LNCAP (cell line): ENCODE data around the gene ATP6V0D1.

Experiments
- CTCF ChIP-seq: fragments of 450-650 bp; IDR thresholded peaks from 2 replicates; pipeline ENCODE4 v1.5.1; 2017; ENCODE audit warnings: mild to moderate bottlenecking

ATP6V0D1 gene

GRCh38 chr16:67417333-67418061, 63.5 kb downstream of the ATP6V0D1 start:
- TF ChIP-seq CTCF, result no peak

- TF ChIP-seq CTCF, result no peak
Measured at GRCh38 chr16:67415872-67416793, 64.8 kb downstream of the ATP6V0D1 start, which contains the start of gene ZDHHC1. TSS of gene ZDHHC1 (minus strand) at chr16:67416477. CDS start at chr16:67407775, 8,702 bp downstream.

- no peak for TF ChIP-seq CTCF
Measured at GRCh38 chr16:67413978-67414911, 66.7 kb downstream of the ATP6V0D1 start.

- no peak for TF ChIP-seq CTCF
Measured at GRCh38 chr16:67412294-67412693, 68.7 kb downstream of the ATP6V0D1 start.

GRCh38 chr16:67411339-67411738, 69.6 kb downstream of the ATP6V0D1 start:
- TF ChIP-seq CTCF, result no peak

- TF ChIP-seq CTCF, result no peak
Measured at GRCh38 chr16:67409631-67410030, 71.3 kb downstream of the ATP6V0D1 start.
